Smooth muscle cell of the coronary artery (primary cell): ENCODE measurements around the gene BNIP3. TPM values are rescaled to one million over a fixed set of nuclear protein-coding genes. Genes with fewer than 3 reads are reported as not detected.

Source experiments
- total RNA-seq: library from RNA; depleted of rRNA; stranded (reverse); fragments of >200 nt; gene quantifications from 2 replicates; pipeline ENCODE4 v1.2.3, GENCODE V29; 2014; ENCODE audit warnings: low replicate concordance

The BNIP3 gene, protein sequence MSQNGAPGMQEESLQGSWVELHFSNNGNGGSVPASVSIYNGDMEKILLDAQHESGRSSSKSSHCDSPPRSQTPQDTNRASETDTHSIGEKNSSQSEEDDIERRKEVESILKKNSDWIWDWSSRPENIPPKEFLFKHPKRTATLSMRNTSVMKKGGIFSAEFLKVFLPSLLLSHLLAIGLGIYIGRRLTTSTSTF
- 51.7 and 87.6 TPM in 2 replicates for total RNA-seq

DNA sequence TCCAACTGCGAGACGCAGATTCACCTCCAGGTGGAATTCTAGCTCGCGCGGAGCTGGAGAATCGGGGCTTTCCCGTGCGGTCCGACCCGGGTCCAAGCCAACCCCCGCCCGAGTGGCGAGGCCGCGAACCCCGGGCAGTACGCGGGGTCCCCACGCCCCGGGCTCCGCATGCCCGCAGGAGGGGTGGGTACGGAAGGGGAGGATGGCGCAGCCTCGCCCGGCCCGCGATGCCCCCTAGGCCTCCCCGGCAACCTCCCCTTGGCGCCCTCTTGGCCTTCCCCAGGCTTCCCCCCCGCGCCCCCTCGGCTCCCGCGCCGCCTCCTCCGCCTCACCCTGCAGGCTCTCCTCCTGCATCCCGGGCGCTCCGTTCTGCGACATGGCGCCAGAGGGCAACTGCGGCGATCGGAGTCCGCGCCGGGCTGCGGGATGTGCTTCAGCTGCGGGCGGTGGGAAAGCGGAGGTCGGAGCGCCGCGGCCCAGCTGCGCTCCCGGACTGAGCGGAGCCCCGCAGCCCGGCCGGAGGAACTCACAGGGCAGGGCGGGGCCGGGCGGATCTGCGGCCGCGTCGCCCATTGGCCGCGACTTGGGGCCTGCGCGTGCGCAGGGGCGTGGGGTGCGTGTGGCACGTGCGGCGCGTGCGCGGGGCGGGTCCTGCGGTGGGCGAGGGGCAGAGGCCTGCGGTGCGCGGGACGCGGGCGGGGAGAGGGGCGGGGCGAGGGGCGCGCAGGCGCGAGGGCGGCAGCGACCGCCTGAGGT lies at the start of gene BNIP3:
BNIP3 (minus strand) TSS at position 495 of the 756 bp plus-strand sequence; CDS start at position 378, 117 bp downstream.

Other genes starting within 250 kb of the BNIP3 start
- 20.0 and 25.6 TPM in 2 replicates for gene PPP2R2D, start 80.9 kb downstream of the BNIP3 start, total RNA-seq
- gene JAKMIP3, start 84.0 kb upstream of the BNIP3 start, total RNA-seq = 0.08 and 0.35 TPM in 2 replicates
- gene DPYSL4, start 205.0 kb upstream of the BNIP3 start, total RNA-seq = 4.9 and 7.2 TPM in 2 replicates